Upper lobe of left lung (tissue), 4 donors: ENCODE measurements around the gene VPS13D.

Source experiments
- CTCF ChIP-seq, 6 experiments: fragments of 450-650 bp in 4 of 6; fragments of 200-600 bp in 2 of 6; sonication (generic) in 2 of 6; IDR thresholded peaks; one replicate each; pipeline ENCODE4 v1.5.1; 2016 to 2019; ENCODE audit warnings: antibody characterized with exemption in 6 of 6
- EP300 ChIP-seq, 4 donors: sonication (generic); formaldehyde crosslinking; IDR thresholded peaks; one replicate each; pipeline ENCODE4 v1.5.1; 2017; ENCODE audit warnings: antibody characterized with exemption in 4 of 4, control low read depth in 2 of 4

GRCh38 chr1:12525311-12526181 is 295.7 kb downstream of the VPS13D start:
- TF ChIP-seq CTCF (IDR thresholded peaks at IDR 0.05), result no peak
- peak in 1 of 4 donors; percentile 62 for TF ChIP-seq EP300 (IDR thresholded peaks at IDR 0.05)
